Mesenchymal stem cell (in vitro differentiated cells and primary cell): ENCODE measurements around the gene FAM13C.

ENCODE experiments used
- DNase-seq: peaks from one replicate; pipeline ENCODE4 v3.0.0-alpha.2; 2013
- H2AFZ ChIP-seq: one replicate; pipeline ENCODE4 v1.6.1; 2013; ENCODE audit warnings: low read depth, mild to moderate bottlenecking, control low read depth, inconsistent platforms, low read length, moderate library complexity
- H2AK5ac ChIP-seq: 2 replicates; pipeline ENCODE4 v1.6.1; 2013; ENCODE audit warnings: low read length, moderate library complexity, mild to moderate bottlenecking, inconsistent platforms; ENCODE audit not compliant: severe bottlenecking
- H2BK120ac ChIP-seq: one replicate; pipeline ENCODE4 v1.6.1; 2013; ENCODE audit warnings: low read depth, mild to moderate bottlenecking, inconsistent platforms, low read length, moderate library complexity
- H2BK12ac ChIP-seq, 2 experiments: one replicate each; pipeline ENCODE4 v1.6.1; 2013; ENCODE audit warnings: inconsistent platforms in 2 of 2, low read length in 2 of 2, mild to moderate bottlenecking in 2 of 2, moderate library complexity in 2 of 2, control low read depth in 1 of 2
- H2BK15ac ChIP-seq: one replicate; pipeline ENCODE4 v1.6.1; 2013; ENCODE audit warnings: mild to moderate bottlenecking, low read depth, inconsistent platforms; ENCODE audit not compliant: poor library complexity, severe bottlenecking
- H2BK5ac ChIP-seq: 2 replicates; pipeline ENCODE4 v1.6.1; 2013; ENCODE audit warnings: low read depth, mild to moderate bottlenecking, low read length, control low read depth, inconsistent platforms; ENCODE audit not compliant: poor library complexity, severe bottlenecking
- H3K14ac ChIP-seq, 2 experiments: one replicate each; pipeline ENCODE4 v1.6.1; 2013; ENCODE audit warnings: inconsistent platforms in 2 of 2, low read length in 2 of 2, control low read depth in 1 of 2, mild to moderate bottlenecking in 1 of 2, moderate library complexity in 1 of 2
- H3K18ac ChIP-seq, 2 experiments: one replicate each; pipeline ENCODE4 v1.6.1; 2013; ENCODE audit warnings: inconsistent platforms in 2 of 2, low read length in 2 of 2, control low read depth in 1 of 2, low read depth in 1 of 2, mild to moderate bottlenecking in 1 of 2
- H3K23ac ChIP-seq, 2 experiments: one replicate each; pipeline ENCODE4 v1.6.1; 2013; ENCODE audit warnings: inconsistent platforms in 2 of 2, low read length in 2 of 2, mild to moderate bottlenecking in 2 of 2, moderate library complexity in 2 of 2, control low read depth in 1 of 2
- H3K27ac ChIP-seq: 2 replicates; pipeline ENCODE4 v1.5.1; 2013; ENCODE audit warnings: mild to moderate bottlenecking, moderate library complexity, low read length, control low read depth, inconsistent platforms; ENCODE audit not compliant: poor library complexity, severe bottlenecking
- H3K27me3 ChIP-seq, 2 experiments: 2 replicates each; pipeline versions ENCODE4 v1.6.1 to v1.7.0; 2013; ENCODE audit warnings: low read length in 2 of 2, mild to moderate bottlenecking in 2 of 2, moderate library complexity in 2 of 2, control low read depth in 1 of 2, inconsistent platforms in 1 of 2; ENCODE audit not compliant: control insufficient read depth in 1 of 2, insufficient read depth in 1 of 2
- H3K36me3 ChIP-seq, 2 experiments: 2 replicates each; pipeline versions ENCODE4 v1.6.1 to v1.7.0; 2013; ENCODE audit warnings: low read length in 2 of 2, control low read depth in 1 of 2, inconsistent platforms in 1 of 2, low read depth in 1 of 2, mild to moderate bottlenecking in 1 of 2; ENCODE audit not compliant: insufficient read depth in 2 of 2, control insufficient read depth in 1 of 2
- H3K4ac ChIP-seq, 2 experiments: one replicate each; pipeline ENCODE4 v1.6.1; 2013; ENCODE audit warnings: inconsistent platforms in 2 of 2, low read length in 2 of 2, mild to moderate bottlenecking in 2 of 2, moderate library complexity in 2 of 2, control low read depth in 1 of 2, low read depth in 1 of 2
- H3K4me1 ChIP-seq: 2 replicates; pipeline ENCODE4 v1.6.1; 2013; ENCODE audit warnings: low read depth, low read length, control low read depth; ENCODE audit not compliant: control insufficient read depth, insufficient read depth
- H3K4me2 ChIP-seq: 2 replicates; pipeline ENCODE4 v1.6.1; 2013; ENCODE audit warnings: low read length, mild to moderate bottlenecking, inconsistent platforms; ENCODE audit not compliant: poor library complexity, severe bottlenecking
- H3K4me3 ChIP-seq, 2 experiments: 2 replicates each; pipeline versions ENCODE4 v1.5.1 to v1.7.0; 2013; ENCODE audit warnings: low read length in 2 of 2, mild to moderate bottlenecking in 2 of 2, control low read depth in 1 of 2, low read depth in 1 of 2; ENCODE audit not compliant: insufficient read depth in 1 of 2
- H3K79me1 ChIP-seq: replicated peaks from 2 replicates; pipeline ENCODE4 v1.6.1; 2013; ENCODE audit warnings: mild to moderate bottlenecking, control low read depth, low read length, inconsistent platforms; ENCODE audit not compliant: poor library complexity, severe bottlenecking
- H3K9ac ChIP-seq: 2 replicates; pipeline ENCODE4 v1.7.0; 2013; ENCODE audit warnings: mild to moderate bottlenecking, low read length, moderate library complexity
- H3K9me3 ChIP-seq: 2 replicates; pipeline ENCODE4 v1.7.0; 2013; ENCODE audit warnings: mild to moderate bottlenecking, low read length; ENCODE audit not compliant: control insufficient read depth
- H4K8ac ChIP-seq: one replicate; pipeline ENCODE4 v1.6.1; 2013; ENCODE audit warnings: inconsistent platforms, mild to moderate bottlenecking, low read length, moderate library complexity
- H4K91ac ChIP-seq: one replicate; pipeline ENCODE4 v1.6.1; 2013; ENCODE audit warnings: mild to moderate bottlenecking, low read length, inconsistent platforms
- WGBS: methylation state at CpG from one replicate; pipeline ENCODE4 v1.1.7; 2013; ENCODE audit warnings: mixed read lengths; 5-methylcytosine and 5-hydroxymethylcytosine counted together

The FAM13C gene

DNA sequence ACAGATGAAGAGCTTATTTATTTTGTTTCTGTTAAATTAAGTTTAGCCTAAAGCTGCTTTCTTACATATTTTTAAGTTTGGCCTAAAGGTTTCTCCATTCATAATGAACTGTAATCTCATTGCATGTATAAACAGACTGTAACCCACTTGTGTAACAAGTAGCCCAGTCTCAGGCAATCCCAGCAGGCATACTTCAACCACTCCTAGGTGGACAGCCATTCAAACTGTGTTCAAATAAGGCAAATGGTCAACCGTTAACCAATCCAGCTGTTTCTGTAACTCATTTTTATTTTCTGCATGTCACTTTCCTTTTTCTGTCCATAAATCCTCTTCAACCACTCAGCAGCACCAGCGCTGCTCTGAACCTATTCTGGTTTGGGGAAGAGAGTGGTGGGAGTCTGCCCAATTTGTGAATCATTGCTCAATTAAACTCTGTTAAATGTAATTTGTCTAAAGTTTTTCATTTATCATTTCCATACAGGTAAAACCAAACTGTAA, 150.0 kb downstream of the FAM13C start:
- no peak overlapping the region for H3K23ac ChIP-seq
- 100% methylated on average over 1 of the region's 2 CpGs for WGBS
- no peaks in the 10 kb centered on the region for H3K79me1 ChIP-seq

DNA sequence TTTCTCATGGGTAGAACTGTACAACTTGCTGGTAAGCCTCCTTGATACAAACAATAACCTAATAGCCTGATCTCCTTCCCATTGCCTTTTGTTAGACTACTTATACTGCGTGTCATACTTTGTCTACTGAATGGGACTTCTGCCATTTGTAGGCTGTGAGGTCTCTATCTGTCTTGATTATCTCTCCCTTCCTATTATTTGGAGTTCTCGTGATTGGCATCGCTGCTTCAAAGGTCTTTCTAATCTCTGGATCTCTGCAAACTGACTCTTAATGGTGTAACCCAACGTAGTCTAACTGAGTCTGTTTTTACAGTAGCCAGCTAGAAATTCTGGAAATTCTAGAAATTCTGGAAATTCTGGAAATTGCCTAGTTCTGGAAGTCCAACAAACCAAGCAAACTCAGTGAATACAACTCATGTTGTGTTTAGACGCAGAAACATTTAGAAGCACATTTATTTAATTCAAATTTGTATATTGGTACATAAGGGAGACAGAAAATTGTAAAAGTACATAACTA, 156.1 kb downstream of the FAM13C start:
- WGBS, result 68% methylated on average over 5 of the region's 5 CpGs
- no peak for DNase-seq
- H2BK12ac ChIP-seq, result no peak overlapping the region

More for the DNA sequence above, 150.0 kb downstream of the FAM13C start:
- no peak overlapping the region for H2BK12ac ChIP-seq
- H4K91ac ChIP-seq, result no peak overlapping the region
- H3K4me3 ChIP-seq, result no peak overlapping the region
- no peak overlapping the region for H3K9ac ChIP-seq
- no peaks in the 10 kb centered on the region for H3K4me1 ChIP-seq
- H3K9me3 ChIP-seq, result no peaks in the 10 kb centered on the region
- H3K14ac ChIP-seq, result no peak overlapping the region
- H3K4ac ChIP-seq, result no peak overlapping the region
- H4K8ac ChIP-seq, result no peak overlapping the region
- no peak overlapping the region for H2BK15ac ChIP-seq
- H3K27ac ChIP-seq, result no peak overlapping the region
- H2BK120ac ChIP-seq, result no peak overlapping the region
- H3K18ac ChIP-seq, result no peak overlapping the region
- H3K4me2 ChIP-seq, result no peak overlapping the region
- no peak overlapping the region for H2AFZ ChIP-seq
- no peaks in the 10 kb centered on the region for H3K36me3 ChIP-seq
- H3K27me3 ChIP-seq, result peaks cover 0 to 5% of the 10 kb centered on the region in 2 experiments
- H2AK5ac ChIP-seq, result no peak overlapping the region
- DNase-seq, result no peak
- no peak overlapping the region for H2BK5ac ChIP-seq

More for the DNA sequence above, 156.1 kb downstream of the FAM13C start:
- H3K36me3 ChIP-seq, result no peaks in the 10 kb centered on the region
- no peak overlapping the region for H3K4ac ChIP-seq
- no peak overlapping the region for H2AFZ ChIP-seq
- no peaks in the 10 kb centered on the region for H3K27me3 ChIP-seq
- H4K8ac ChIP-seq, result no peak overlapping the region
- no peak overlapping the region for H3K27ac ChIP-seq
- no peak overlapping the region for H3K9ac ChIP-seq
- H2BK5ac ChIP-seq, result no peak overlapping the region
- H2BK120ac ChIP-seq, result no peak overlapping the region
- no peak overlapping the region for H4K91ac ChIP-seq
- no peaks in the 10 kb centered on the region for H3K79me1 ChIP-seq
- H3K4me1 ChIP-seq, result no peaks in the 10 kb centered on the region
- H2AK5ac ChIP-seq, result no peak overlapping the region
- no peak overlapping the region for H3K4me3 ChIP-seq
- H3K4me2 ChIP-seq, result no peak overlapping the region
- no peak overlapping the region for H3K14ac ChIP-seq
- H3K18ac ChIP-seq, result no peak overlapping the region
- H2BK15ac ChIP-seq, result no peak overlapping the region
- no peak overlapping the region for H3K23ac ChIP-seq
- H3K9me3 ChIP-seq, result no peaks in the 10 kb centered on the region
